Kidney epithelial cell (primary cell): ENCODE data around the gene POLD2. TPM values are rescaled to one million over a fixed set of nuclear protein-coding genes. Genes with fewer than 3 reads are reported as not detected.

Experiments used
- DNase-seq: peaks from one replicate; pipeline ENCODE4 v3.0.0-alpha.2; 2010; ENCODE audit warnings: low read depth
- H3K27me3 ChIP-seq: 2 replicates; pipeline ENCODE4 v1.6.0; 2011; ENCODE audit warnings: low read length; ENCODE audit not compliant: control insufficient read depth, insufficient read depth
- H3K36me3 ChIP-seq: 2 replicates; pipeline ENCODE4 v1.5.1; 2011; ENCODE audit warnings: low read length; ENCODE audit not compliant: control insufficient read depth, insufficient read depth
- H3K4me3 ChIP-seq: 2 replicates; pipeline ENCODE4 v1.5.1; 2011; ENCODE audit warnings: low read depth, mild to moderate bottlenecking, control low read depth, low read length
- CTCF ChIP-seq: IDR thresholded peaks from 2 replicates; pipeline ENCODE4 v1.5.1; 2011; ENCODE audit warnings: mild to moderate bottlenecking, moderate library complexity, low read length, control low read depth, inconsistent platforms; ENCODE audit not compliant: insufficient read depth, poor library complexity, severe bottlenecking
- total RNA-seq: library from RNA; depleted of rRNA; stranded (reverse); fragments of >200 nt; gene quantifications from 2 replicates; pipeline ENCODE4 v1.2.3, GENCODE V29; 2015

Gene POLD2
- total RNA-seq, 1 donor from 2014 or later, result 73.0 TPM

- Histone ChIP-seq H3K27me3 (no peaks in the 10 kb centered on the region), H3K36me3 (no peaks in the 10 kb centered on the region), H3K4me3 (no peak overlapping the region)
- no peak for TF ChIP-seq CTCF
- DNase-seq, result no peak
These were observed 21.1 kb downstream of the POLD2 start for GRCh38 chr7:44101966-44102845.

DNA sequence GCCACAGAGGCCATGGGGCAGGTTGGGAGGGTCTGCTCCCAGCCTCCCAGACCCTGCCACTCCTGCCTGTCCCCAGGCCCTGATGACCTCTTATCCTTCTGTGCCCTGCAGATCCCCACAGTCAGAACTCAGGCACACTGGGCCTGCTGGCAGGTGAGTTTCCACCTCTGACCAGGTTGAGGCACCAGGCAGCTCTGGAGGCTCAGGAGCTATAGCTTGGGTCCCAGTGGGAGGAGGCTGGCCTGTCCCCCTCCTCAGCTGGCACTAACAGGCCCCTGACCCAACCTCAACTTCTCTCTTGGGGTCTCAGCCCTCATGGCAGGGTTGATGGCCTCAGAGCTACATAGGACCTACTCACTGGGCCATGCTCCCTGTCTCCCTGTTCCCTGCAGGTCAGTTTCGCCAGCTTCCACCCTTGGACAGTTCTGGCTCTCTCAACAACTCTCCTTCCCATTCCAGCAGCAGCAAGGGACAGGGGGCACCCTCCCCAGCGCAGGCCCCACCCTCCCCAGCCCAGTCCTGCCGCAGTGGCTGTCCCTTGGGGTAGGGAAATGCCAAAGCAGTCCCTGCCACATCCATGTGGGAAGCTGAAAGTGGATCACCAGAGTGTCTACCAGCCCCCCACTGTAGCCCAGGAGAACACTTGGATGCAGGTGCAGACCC, 21.9 kb downstream of the POLD2 start:
- DNase-seq, result no peak
- no peak overlapping the region for H3K4me3 ChIP-seq
- H3K27me3 ChIP-seq, result no peaks in the 10 kb centered on the region
- no peak for TF ChIP-seq CTCF
- no peaks in the 10 kb centered on the region for H3K36me3 ChIP-seq

DNA sequence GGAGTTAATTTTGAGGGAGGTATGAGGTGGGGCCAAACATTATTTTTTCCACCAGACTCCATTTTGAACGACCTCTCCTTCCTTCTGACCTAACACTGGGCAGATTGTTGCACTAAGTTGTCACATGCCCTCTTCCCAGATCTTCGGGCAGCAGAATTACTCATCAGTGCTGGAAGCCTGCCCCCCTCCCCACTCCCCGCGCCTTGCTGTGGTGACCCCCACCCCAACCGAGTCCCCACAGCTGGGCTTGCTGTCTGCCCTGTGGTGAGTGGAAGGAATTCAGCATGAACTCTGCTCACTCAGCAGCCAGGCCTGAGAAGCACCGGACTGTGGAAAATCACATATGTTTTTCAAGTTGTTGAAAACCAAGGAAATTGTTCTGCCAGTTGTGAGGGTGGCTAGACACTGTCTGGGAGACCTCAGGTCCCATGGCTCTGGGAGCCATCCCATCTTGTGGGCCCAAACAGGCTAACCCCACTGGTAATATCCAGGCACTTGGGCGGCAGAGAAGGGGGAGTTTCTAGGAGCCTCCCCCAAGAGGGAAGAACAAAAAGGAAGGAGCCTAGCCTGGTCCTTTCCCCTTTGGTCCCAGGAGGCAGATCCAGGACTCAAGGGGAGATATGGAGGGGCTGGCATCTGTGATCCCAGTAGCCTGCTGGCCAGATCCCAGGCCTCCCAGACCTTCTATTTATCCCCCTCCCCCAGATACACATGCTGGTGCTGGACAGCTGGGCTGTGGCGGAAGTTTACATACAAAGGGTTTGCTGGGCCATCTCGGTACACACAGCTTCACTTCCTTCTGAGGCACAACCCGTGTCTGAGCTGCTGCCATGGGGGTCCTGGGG, 22.7 kb downstream of the POLD2 start:
- Histone ChIP-seq H3K36me3 (no peaks in the 10 kb centered on the region), H3K27me3 (no peaks in the 10 kb centered on the region), H3K4me3 (no peak overlapping the region)
- TF ChIP-seq CTCF, result no peak
- peak; percentile 79 for DNase-seq

DNA sequence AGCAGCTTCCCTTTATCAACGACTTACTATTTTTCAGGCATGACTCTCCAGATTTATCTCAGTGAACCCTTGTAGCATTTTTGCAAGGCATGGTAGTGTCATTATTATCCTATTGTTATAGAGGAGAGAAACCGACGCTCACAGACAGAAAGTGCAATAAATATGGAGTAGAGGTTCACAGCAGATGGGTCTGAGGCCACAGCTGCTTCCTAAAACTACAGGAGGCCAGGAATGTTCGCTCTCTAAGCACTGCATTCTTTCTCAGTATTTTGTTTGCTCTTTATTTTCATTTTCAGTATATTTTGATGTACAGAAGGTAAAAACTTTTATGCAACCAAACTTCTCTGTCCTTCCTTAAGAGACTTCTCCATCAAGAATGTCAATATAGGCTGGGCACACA, 23.7 kb downstream of the POLD2 start:
- Histone ChIP-seq H3K27me3 (no peaks in the 10 kb centered on the region), H3K4me3 (no peak overlapping the region), H3K36me3 (no peaks in the 10 kb centered on the region)
- no peak for DNase-seq
- no peak for TF ChIP-seq CTCF

- Histone ChIP-seq H3K36me3 (no peaks in the 10 kb centered on the region), H3K4me3 (no peak overlapping the region), H3K27me3 (no peaks in the 10 kb centered on the region)
- no peak for TF ChIP-seq CTCF
- no peak for DNase-seq
These were observed 25.0 kb downstream of the POLD2 start for GRCh38 chr7:44098092-44099068.
